ENCODE data around the gene TANC1.

Gene TANC1

DNA sequence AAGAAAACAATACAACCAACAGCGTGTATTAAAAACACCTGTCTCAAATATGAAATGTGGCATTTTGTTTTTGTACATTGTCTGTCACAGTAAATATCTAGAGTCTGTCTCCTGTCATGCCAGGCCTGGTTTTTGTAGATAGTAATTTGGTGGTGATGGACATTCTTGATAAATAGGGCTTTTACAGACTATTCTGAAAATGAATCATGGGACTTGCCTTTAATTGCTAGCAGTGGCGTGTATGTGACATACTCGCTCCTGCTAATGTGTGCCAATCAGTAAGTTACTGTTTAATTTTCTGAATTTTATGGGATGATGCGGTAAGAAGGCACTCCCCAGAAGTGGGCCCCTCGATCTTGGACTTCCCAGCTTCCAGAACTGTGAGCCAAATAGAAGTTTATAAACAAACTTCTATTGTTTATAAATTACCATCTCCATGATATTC is 83.7 kb downstream of the TANC1 start:
- Histone ChIP-seq H3K4me3 (no peak overlapping the region), H3K36me3 (no peaks in the 10 kb centered on the region), H3K27me3 (no peaks in the 10 kb centered on the region), H3K9me3 (no peaks in the 10 kb centered on the region), H3K4me1 (peaks cover 0 to 54% (median 26%) of the 10 kb centered on the region in 4 donors), H3K27ac (peak overlapping the region; percentile 48 to 58)
- intact Hi-C loops (cut with DNase I; ENCODE audit: low total_unique reads): no loop called here
- TF ChIP-seq, protein P1, sequence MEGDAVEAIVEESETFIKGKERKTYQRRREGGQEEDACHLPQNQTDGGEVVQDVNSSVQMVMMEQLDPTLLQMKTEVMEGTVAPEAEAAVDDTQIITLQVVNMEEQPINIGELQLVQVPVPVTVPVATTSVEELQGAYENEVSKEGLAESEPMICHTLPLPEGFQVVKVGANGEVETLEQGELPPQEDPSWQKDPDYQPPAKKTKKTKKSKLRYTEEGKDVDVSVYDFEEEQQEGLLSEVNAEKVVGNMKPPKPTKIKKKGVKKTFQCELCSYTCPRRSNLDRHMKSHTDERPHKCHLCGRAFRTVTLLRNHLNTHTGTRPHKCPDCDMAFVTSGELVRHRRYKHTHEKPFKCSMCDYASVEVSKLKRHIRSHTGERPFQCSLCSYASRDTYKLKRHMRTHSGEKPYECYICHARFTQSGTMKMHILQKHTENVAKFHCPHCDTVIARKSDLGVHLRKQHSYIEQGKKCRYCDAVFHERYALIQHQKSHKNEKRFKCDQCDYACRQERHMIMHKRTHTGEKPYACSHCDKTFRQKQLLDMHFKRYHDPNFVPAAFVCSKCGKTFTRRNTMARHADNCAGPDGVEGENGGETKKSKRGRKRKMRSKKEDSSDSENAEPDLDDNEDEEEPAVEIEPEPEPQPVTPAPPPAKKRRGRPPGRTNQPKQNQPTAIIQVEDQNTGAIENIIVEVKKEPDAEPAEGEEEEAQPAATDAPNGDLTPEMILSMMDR (IDR thresholded peaks at IDR 0.05): no peak
- no peak for DNase-seq

- Histone ChIP-seq H3K27ac (no peak overlapping the region), H3K4me1 (peaks cover 0 to 42% (median 21%) of the 10 kb centered on the region in 4 donors), H3K36me3 (no peaks in the 10 kb centered on the region), H3K4me3 (no peak overlapping the region), H3K27me3 (no peaks in the 10 kb centered on the region), H3K9me3 (no peaks in the 10 kb centered on the region)
- no peak for DNase-seq
- TF ChIP-seq, protein P1 (IDR thresholded peaks at IDR 0.05): no peak
- intact Hi-C loops (cut with DNase I; ENCODE audit: low total_unique reads): no loop called here
Observed at GRCh38 chr2:159053161-159054031, 85.0 kb downstream of the TANC1 start.

DNA sequence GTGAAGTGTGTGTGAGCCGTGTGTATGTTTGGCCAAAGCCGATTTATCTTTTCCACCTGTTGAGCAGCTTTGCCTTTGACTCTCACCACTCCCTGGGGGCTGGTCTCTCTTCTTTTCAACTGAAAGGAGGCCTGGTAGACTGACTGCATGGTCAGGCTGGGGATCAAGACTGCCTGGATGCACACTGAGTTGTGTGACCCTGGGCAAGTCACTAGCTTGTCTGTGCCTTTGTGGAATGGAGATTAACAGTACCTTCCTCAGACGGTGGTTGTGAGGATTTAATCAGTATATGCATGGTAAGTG is 85.5 kb downstream of the TANC1 start:
- Histone ChIP-seq H3K4me3 (no peak overlapping the region), H3K4me1 (peaks cover 0 to 36% (median 21%) of the 10 kb centered on the region in 4 donors), H3K27me3 (no peaks in the 10 kb centered on the region), H3K36me3 (no peaks in the 10 kb centered on the region), H3K9me3 (no peaks in the 10 kb centered on the region), H3K27ac (no peak overlapping the region)
- TF ChIP-seq, protein P1 (IDR thresholded peaks at IDR 0.05): no peak
- no peak for DNase-seq
- intact Hi-C loops (cut with DNase I; ENCODE audit: low total_unique reads): no loop called here

DNA sequence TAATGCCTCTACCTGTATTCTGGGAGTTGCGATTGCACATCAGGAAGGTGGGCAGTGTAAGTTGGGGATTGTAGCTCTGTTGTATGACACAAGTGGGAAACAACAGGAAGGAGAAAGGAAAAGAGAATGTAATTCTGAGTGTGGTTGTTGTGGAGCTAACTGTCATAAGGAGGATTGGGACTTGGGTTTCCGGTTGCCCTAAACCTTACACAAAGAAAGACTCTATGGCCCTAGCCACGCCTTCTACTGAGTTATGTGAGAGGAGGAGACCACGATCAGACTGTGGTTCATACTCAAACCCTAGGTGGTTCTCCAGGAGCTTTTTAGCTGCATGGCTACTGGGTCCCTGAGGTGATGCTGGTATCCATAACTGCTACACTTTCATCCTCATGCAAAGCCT is 86.5 kb downstream of the TANC1 start:
- intact Hi-C loops (cut with DNase I; ENCODE audit: low total_unique reads): no loop called here
- H3K36me3 ChIP-seq: no peaks in the 10 kb centered on the region
- TF ChIP-seq, protein P1 (IDR thresholded peaks at IDR 0.05): no peak

GRCh38 chr2:159060518-159060917 is 92.1 kb downstream of the TANC1 start:
- H3K9me3 ChIP-seq: no peaks in the 10 kb centered on the region
- TF ChIP-seq, protein P1 (IDR thresholded peaks at IDR 0.05): no peak
- no peak overlapping the region for H3K4me3 ChIP-seq
- peaks cover 0 to 15% (median 9%) of the 10 kb centered on the region in 4 donors for H3K4me1 ChIP-seq
- H3K27me3 ChIP-seq: no peaks in the 10 kb centered on the region
- intact Hi-C loops (cut with DNase I; ENCODE audit: low total_unique reads): no loop called here
- no peak for DNase-seq
- no peak overlapping the region for H3K27ac ChIP-seq
- H3K36me3 ChIP-seq: no peaks in the 10 kb centered on the region

More for the DNA sequence above, 86.5 kb downstream of the TANC1 start:
- no peak for DNase-seq
- Histone ChIP-seq H3K4me3 (no peak overlapping the region), H3K4me1 (peaks cover 0 to 31% (median 16%) of the 10 kb centered on the region in 4 donors), H3K9me3 (no peaks in the 10 kb centered on the region), H3K27me3 (no peaks in the 10 kb centered on the region), H3K27ac (no peak overlapping the region)

Measured in tibial artery (tissue), 4 donors.